NCI-H524 (cell line): Measurements from ENCODE around the gene RGL1.

Source experiments
- DNase-seq, 2 experiments: peaks; one replicate each; lab custom pipeline; 2025; lab: John Stamatoyannopoulos, UW

RGL1 gene

DNA sequence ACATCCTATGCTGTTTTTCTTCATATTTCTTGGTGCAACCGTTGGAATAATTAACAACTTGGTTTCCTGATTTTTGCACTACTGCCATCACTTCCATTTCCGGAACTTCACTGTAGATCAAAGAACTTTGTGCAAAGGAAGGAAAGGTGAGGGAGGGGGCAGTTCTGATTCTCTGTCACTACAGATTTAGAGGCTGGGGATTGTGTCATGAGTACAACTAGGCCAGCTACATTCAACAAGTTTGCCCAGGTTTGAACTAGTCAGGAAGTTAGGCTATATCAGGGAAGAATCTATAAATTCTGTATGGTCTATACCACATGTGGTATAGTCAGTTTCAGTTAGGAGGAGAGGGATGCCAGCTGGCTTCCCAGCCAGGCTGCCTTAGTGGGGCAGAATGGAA lies 84.2 kb downstream of the RGL1 start:
- DNase-seq, result no peak

DNA sequence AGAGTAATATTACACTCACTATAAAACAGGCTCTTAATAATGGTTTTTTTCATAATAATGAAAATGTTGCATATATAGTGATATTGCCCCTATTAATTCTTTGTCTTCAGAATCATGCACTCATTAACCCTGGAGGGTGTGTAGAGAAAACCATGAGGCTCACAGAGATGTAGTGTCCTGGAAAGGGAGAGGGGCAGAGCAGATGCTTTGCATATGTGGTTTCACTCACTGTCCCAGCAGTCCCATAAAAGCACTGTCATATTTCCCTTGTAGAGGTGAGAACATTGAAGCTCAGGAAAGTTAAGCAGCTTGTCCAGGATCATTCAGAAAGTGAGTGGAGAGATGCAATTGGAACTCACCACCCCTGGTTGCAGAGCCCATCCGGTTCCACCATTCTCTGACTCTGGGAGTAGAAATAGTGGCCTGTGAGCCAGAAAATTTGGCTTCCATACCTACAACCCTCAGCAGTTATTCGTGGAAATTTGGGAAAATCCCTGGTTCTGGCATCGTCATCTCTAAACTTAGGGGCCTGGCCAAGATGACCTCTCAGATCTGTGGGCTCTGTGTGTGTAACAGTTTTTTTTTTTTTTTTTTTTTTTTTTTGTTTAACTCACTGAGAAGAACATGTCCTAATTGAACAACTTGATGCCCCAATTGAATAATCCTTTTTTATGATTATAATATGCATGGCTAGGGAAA lies 86.4 kb downstream of the RGL1 start:
- no peak for DNase-seq

DNA sequence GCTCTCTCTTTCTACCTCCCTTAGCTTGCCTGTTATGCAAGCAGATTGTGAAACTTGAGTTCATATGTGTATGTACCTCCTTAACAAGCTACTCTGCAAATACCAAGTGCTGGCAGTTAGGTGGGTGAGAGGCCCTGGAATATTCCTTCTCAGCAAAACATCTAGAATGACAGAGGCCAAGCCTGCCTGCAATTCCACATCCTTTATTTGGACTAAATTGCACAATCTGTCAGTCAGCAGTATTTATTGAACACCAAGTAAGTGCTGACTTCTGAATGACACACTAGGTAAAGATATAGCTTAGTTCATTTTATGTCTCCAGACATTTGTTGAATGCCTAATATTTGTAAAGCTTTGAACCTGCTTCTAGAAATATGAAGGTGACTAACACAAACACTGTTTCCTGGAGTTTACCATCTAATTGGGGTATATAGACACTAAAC lies 87.5 kb downstream of the RGL1 start:
- no peak for DNase-seq

DNA sequence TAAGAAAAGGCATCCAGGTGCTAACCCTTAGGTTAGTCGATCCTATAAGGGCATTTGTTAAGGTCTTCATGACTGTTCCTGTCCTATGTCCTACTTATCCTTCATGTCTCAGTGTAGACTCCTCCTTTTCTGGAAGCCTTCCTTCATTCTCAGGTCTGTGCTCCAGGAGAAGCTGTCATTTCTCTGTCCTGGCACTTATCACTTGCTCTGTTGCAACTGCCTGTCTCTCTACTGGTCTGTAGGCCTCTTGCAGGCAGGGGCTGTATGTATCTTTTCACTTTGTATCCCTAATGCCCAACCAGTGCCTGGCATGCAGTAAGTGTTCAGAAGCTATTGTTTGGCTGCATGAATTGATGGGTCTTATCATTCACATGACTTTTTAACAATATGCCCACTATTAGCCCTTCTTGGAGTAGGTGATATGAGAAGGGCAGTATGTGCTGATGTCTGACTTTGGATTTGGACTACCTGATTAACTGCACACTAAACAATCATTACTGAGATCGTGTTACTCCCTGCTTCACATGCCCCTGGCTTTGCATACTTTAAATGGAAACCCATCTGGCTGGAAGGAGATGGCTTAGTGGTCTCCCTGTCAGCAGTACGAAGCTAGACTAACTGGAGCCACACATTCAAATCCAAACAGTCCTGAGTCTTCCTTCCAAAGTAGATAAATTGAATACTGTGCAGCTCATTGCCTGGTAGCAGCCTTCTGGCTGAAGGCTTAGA lies 88.8 kb downstream of the RGL1 start:
- DNase-seq, result peak; percentile 28 to 81

DNA sequence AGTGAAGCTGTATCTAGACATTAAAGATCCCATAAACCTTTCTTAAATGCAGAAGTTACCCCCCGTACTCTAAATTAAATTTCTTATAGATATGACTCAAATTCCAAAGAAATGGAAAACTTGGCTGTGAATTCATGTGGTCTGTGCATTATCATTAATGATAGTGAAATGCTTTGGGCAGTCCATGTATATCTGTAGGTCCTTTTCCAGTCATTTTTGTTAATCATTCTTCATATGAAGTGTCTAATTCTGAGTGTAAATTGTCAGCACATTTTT lies 89.3 kb downstream of the RGL1 start:
- DNase-seq, result no peak

DNA sequence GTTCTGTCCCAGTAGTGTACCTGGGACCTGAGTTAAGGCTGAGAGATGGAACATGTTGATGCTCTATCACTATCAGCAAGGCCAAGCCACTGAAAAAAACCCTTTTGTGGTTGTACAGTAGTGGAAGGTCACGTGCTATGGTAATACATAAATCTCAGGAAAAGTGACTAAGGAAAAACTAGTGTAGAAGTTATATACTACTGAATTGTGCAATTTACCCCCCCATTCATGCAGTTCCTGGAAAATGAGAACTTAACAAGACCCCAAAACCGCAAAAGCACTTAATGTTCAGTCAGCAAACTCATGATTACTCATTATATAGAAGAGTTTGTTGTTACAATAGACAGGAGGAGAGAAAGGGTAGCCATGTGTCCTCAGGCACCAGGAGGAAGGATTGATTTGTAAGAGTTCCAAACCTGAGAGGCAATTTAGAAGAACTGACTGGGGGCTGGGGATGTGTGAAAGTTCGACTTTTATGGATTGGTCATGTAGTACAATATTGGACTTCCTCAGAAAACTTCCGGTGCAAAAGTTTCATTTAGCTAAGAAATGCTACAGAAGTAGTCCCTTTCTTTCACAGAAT lies 91.6 kb downstream of the RGL1 start:
- no peak for DNase-seq

DNA sequence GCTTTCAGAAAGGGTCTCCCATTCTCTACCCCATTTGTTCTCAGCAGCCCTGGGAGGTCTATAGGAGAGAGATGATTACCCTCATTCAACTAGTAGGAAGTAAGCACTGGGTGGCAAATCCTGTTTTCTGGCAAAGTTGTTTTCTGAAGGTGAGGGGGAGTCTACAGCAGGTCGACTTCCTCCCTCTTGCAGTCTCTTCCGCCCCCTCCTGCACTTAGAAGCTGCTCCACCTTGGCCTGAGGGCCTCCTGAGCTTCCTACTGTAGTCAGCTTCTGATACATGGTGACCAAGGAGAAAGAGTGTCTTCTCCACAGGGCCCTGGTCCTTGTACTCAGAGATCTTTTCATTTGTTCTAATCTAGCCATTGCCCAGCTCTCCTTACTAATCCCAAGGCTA lies 93.1 kb downstream of the RGL1 start:
- no peak for DNase-seq

DNA sequence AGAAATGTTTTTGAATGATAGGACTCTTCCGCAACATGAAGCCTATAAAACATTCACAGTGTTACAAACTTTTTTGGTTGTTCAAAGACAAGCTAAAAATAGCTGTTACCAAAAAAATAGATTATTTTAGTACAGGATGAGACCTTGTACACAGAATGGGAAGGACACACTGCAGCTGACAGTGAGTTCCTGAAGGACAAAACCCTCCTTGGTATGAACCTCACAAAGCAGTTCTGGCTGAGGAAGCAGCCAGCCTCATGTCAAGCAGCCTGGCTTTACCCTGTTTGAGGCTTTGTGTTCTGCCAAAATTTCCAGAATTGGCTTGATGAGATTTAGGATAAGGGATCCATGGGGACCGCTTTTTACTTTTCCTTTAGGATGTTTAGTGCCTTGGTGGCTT lies 93.7 kb downstream of the RGL1 start:
- DNase-seq, result no peak

DNA sequence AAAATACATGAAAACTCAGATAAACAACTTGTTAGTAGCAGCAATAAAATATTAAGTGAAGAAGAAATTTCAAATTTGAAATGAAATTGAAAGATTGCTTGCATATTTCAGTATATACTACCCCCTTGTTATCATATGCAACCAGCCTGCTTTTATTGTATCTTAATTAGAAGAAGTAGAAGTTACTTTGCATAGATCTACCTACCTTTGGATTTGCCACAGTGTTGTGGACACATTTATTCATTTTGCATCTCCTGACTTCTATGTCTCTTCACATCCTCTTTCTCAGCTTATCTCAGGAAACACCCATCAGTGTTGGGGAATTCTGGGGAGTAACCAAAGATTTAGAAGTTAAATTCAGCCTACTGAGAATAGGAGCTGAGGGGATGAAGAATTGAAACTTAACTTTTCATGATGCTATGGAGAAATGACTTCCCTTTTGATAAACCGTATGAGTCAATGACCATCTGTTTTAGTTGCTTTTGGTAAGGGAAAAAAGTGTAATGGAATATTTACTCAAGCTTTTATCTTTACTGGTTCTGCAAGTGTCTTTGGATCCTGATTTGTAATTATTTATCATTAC lies 96.9 kb downstream of the RGL1 start:
- no peak for DNase-seq

DNA sequence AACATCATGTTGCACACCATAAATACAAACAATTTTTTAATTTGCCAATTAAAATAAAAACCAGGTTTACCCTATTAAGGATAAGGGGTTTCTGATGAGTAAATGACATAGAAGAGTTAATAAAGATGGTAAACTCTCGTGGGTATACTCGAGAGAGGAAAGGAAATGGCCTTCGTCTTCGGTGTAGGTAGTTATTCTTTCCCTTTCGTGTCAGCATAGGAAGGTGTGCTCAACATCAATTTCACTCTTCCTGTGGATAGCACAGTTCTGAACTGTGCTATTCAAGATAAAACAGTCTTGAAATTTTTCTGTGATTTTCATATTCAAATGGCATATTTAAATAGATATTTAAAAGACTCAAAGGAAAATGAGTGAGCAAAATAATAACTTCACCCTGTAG lies 98.2 kb downstream of the RGL1 start:
- no peak for DNase-seq

DNA sequence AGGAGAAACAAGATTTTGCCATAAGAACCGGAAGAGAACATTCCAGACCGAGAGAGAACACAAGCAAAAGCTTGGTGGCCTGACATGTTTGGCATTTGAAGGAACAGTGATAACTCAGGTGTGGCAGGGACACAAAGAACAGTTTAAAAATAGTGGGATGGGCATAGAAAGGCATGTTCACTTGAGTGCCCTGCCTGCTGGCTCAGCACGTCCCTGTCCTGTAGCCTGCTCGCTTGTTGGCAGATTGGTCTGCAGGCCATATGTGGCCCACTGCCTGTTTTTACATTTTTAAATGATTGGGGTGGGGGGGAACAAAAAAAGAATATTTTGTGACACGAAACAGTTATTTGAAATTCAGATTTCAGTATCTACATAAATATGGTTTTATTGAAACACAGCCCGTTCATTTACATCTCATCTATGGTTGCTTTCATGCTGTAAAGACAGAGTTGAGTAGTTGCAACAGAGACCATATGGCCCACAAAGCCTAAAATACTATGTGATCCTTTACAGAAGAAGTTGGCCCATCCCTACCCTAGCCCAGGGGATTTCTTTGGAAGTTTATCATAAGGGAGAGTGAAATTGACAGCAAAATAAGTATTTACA lies 100.7 kb downstream of the RGL1 start:
- no peak for DNase-seq

DNA sequence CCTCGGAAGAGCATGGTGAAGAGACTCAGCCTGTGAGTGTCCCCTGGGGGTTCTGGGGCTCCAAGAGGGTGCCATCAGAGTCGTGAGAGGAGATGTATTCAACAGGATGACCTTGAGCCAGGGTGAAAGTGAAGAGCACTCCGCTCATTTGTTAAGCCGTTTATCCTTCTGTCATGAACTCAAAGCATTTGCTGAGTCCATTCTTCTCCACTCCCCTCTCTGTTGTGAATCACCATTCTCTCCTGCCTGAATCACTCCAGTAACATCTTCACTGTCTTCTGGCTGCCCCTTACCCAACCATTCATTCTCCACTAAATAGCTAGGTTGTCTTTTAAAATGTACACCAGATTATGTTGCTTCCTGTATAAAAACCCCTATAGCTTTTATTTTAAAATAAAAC lies 102.2 kb downstream of the RGL1 start:
- peak in 1 of 2 experiments; percentile 29 for DNase-seq

DNA sequence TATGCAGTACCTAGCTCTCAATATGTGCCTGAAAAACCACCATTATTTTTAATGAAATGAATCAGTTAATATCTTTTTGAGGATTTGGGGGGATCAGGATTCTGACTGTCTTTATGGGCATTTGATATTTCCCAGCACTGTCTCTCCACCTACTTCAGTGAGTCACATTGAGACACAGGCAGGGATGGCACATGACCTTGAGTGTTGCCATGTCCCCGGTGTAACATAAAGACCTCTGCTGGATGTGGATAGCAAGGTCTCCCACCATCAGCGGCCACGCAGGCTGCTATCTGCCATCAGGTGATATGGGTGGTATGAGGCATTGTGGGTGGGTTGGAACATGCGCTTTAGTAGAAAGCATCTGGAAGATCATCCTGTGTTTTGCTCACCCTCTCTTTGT lies 103.2 kb downstream of the RGL1 start:
- DNase-seq, result no peak

DNA sequence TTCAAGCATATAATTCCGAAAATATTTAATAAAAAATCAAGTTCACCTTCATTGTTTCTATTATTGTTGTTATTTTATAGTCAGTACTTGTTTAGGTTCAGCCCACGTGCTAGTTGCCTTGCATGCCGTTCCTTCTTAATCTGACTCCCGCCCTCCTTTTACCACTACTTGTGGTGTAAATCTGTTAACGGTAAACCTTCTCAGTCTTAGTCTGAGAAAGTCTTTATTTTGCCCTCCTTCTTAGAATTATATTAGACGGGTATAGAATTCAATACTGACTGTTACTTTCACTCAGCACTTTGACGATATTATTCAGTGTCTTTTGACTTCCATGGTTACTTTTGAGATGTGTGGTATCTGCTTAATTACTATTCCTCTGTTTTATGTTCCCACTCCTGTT lies 104.8 kb downstream of the RGL1 start:
- DNase-seq, result no peak

DNA sequence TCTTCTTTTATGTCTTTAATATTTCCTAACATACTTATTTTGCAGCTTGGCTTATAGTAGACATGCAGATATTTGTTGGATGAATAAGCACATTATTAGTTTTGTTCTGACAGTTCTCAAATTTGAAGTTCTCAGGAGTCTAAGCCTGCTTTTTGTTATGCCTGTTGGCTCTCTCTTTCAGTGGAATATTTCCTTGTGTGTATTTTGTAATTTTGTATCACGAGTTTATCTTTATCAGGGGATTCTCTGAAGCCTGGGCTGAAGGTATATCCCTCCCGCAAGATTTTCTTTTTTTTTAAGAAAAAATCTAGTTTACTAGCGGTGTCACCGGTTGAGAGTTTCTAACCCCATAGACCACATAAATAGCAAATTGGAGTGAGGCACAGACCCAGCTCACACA lies 105.9 kb downstream of the RGL1 start:
- no peak for DNase-seq

DNA sequence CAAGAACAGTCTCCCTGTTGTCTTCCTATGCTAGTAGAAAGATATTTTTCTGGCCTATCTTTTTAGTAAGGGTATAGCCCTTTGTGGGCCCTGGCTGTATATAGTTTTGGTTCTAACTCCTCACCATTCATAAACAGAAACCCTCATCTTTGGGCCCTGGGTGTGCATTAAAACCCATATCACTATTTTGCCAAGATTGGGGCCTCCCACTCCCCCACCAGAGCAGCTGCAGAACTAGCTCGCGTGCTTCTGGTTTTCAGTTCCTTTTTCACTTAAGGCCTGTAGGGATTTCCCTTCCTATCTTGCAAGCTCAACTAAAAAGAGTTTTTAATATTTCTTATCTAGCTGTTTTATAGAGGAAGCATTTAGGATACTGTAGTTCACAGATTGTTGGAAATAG lies 106.4 kb downstream of the RGL1 start:
- DNase-seq, result no peak

DNA sequence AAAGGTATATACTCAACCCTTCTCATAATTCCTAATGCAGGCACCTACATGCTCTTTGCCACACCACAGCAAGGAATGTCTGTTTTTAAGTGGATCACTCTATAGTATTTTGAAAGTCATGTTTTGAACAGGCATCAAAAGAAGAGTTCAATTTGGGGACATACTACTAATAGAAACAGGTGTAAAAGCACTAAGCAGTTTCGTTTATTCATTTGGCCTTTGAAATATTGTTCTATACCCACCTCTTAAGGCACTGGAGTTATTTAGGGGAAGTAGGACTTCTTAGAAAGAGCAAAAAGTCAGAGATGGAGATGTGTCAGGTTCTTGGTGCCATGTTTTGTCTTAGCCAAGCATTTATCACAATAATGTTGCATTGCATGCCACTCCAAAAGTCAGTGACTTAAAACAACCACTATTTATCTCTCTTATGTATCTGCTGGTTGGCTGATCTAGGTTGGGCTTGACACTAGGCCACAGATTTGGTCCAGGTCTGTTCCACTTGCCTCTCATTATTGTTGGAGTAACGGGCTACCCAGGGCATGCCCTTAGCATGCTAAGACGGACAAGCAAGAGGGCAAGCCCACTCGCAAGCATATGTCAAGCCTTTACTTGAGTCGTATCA lies 107.5 kb downstream of the RGL1 start:
- DNase-seq, result no peak

DNA sequence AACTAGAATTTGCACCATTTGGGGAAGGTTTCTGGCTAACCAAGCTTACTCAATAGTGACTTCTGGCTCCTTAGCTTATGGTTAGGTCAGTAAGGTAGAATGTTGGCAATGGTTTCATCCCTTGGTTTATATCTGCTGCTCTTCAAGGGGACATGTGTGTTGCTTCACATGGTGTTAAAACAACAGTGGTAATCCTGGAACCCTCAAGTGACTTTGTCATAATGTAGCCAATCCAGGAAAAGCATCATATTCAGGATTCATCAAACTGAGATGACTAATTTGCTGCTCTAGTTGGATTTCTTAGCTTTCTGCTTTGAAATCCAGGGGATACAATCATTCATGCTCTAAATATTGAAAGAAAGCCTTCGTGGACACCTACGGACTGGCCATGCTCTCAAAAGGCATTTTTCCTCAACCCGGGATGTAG lies 108.7 kb downstream of the RGL1 start:
- DNase-seq, result no peak

DNA sequence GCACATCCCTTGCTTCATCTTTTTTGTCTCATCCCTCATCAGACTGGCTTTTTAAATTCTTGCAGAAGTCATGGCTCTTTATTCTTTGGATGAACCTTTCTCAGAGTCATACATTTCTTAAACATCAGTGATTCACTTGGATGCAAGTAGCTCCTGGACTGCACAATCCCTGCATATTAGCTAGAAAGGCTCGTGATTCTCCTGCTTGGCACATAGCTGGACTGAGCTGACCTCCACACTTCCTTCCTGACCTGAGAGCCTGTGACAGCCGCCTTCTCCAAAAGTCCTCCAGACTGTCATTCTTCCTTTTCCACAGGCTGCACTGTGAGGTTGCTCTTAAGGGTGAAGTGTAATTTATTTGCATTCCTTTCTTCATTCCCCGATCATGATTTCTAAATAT lies 109.4 kb downstream of the RGL1 start:
- DNase-seq, result no peak

DNA sequence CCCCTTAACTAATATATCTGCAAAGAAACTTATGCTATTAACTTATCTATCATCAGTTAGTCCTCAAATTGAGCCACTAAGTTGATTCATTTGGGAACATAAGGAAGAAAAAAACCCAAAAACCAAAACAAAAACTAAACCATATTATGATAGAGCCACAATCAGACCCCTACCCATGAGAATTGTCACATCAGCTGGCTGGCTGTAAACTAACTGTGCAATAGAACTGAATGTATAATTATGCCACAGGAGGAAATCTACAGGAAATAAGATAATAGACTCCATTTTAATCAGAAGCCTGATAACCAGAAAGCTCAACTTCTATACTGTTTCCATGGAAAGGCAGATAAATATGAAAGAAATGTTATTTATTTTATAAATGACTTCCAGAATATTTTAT lies 110.0 kb downstream of the RGL1 start:
- no peak for DNase-seq

DNA sequence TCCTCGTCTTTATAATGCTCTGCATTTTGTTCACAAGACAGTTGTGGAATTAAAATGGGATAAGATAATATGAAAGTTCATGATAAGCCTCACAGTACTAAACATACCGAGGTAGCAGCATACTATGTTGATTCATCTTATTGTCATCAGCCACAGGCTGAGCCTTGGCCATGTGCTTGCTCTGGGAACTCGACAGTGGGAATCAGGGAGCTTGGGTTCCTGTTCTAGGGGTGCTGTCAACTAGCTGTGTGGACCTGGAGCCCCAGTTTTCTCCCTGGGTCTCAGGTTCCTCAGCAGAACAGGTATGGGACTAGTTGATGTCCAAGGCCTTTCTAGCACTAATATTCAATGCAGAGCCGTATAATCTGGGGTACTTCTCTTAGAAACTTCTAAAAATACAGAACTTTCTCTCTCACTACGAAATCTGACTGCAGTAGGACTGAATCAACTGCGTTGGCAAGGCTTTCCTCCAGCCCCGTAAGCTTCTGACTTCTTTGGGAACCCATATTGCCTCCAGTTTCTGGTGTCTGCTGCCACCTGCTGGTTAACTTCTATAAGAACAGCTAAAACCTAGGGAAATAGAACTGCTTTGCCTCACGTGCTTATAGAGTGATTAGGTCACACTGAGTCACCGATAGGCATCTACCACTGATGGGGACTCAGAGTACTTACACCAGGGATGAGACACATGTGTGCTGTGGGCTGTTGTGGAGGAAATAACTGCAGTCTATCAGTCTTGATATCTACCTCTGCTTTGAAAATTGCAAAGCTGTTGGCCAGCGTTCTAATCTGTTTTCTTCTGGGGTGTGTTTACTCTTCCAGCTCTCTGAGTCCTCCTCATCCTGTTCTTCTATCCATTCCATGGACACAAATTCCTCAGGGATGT lies 110.9 kb downstream of the RGL1 start:
- peak; percentile 37 to 82 for DNase-seq
